Lung (tissue), 12 donors: ENCODE data around the gene OST4. TPM values are rescaled to one million over a fixed set of nuclear protein-coding genes. Genes with fewer than 3 reads are reported as not detected.

ENCODE experiments used
- ATAC-seq: fragments of 200-7000 bp; cut with Tn5 transposase; one replicate; pipeline ENCODE4 v1.9.1; 2020; ENCODE audit warnings: moderate number of reproducible peaks; ENCODE audit not compliant: insufficient read depth, low FRiP score
- DNase-seq, 3 donors: peaks; one replicate each; pipeline ENCODE4 v3.0.0-alpha.2; 2013 to 2017
- H3K27ac ChIP-seq, 2 donors: one replicate each; pipeline ENCODE4 v1.5.1; 2013; ENCODE audit warnings: mild to moderate bottlenecking in 2 of 2, moderate library complexity in 2 of 2, control low read depth in 1 of 2, inconsistent platforms in 1 of 2, low read depth in 1 of 2, low read length in 1 of 2
- H3K27me3 ChIP-seq, 3 donors: one replicate each; pipeline ENCODE4 v1.5.1; 2013; ENCODE audit warnings: low read length in 2 of 3; ENCODE audit not compliant: control insufficient read depth in 3 of 3, insufficient read depth in 3 of 3
- H3K36me3 ChIP-seq, 4 donors: one replicate each; pipeline ENCODE4 v1.5.1; 2013; ENCODE audit warnings: low read length in 4 of 4, mild to moderate bottlenecking in 1 of 4, moderate library complexity in 1 of 4; ENCODE audit not compliant: control insufficient read depth in 4 of 4, insufficient read depth in 4 of 4
- H3K4me1 ChIP-seq, 5 donors: one replicate each; pipeline ENCODE4 v1.5.1; 2013; ENCODE audit warnings: low read length in 5 of 5, mild to moderate bottlenecking in 2 of 5, moderate library complexity in 1 of 5; ENCODE audit not compliant: control insufficient read depth in 5 of 5, insufficient read depth in 5 of 5
- H3K4me3 ChIP-seq: one replicate; pipeline ENCODE4 v1.5.1; 2013; ENCODE audit warnings: mild to moderate bottlenecking, control low read depth, moderate library complexity
- H3K9ac ChIP-seq, 2 donors: one replicate each; pipeline ENCODE4 v1.5.1; 2013; ENCODE audit warnings: low read length in 2 of 2, control low read depth in 1 of 2; ENCODE audit not compliant: insufficient read depth in 1 of 2
- H3K9me3 ChIP-seq, 4 donors: one replicate each; pipeline ENCODE4 v1.5.1; 2013; ENCODE audit warnings: low read length in 3 of 4, mild to moderate bottlenecking in 1 of 4, moderate library complexity in 1 of 4; ENCODE audit not compliant: control insufficient read depth in 4 of 4, insufficient read depth in 3 of 4
- CTCF ChIP-seq: IDR thresholded peaks from 2 replicates; pipeline ENCODE4 v1.5.1; 2012; ENCODE audit warnings: mild to moderate bottlenecking; ENCODE audit errors: control extremely low read depth, extremely low read depth
- WGBS, 2 donors: extraction: QIAGEN DNeasy Blood & Tissue Kit; methylation state at CpG; one replicate each; pipeline ENCODE4 v1.1.7; 2013; 5-methylcytosine and 5-hydroxymethylcytosine counted together
- polyA plus RNA-seq, 2 donors: library from polyadenylated mRNA; stranded (reverse); fragments of 200-250 nt; gene quantifications; one replicate each; pipeline ENCODE4 v1.2.1, GENCODE V29; 2013
- total RNA-seq, 2 donors: library from RNA; depleted of rRNA in 1 of 2; stranded (reverse); fragments of >200 nt in 1 of 2; gene quantifications; one replicate each; pipeline ENCODE4 v1.2.1, GENCODE V29; 2014 to 2021
- donor health status: control.
- donor health status: control.
- donor health status: Bipolar disorder and iron deficiency.
- donor health status: healthy.
- donor health status: DM: yes; HTN: yes; CAD: no.

The OST4 gene
- total and polyA plus RNA-seq, 4 donors = 164 to 577 (median 309) TPM

- DNase-seq (peak in 2 of 3 donors; percentile 24 to 25), ATAC-seq (no peak)
- Histone ChIP-seq H3K27ac (peak overlapping the region; percentile 78 to 80), H3K4me1 (peaks cover 0 to 16% (median 2%) of the 10 kb centered on the region in 5 donors), H3K9me3 (no peaks in the 10 kb centered on the region), H3K9ac (peak overlapping the region; percentile 66 to 76), H3K36me3 (peaks cover 3 to 38% (median 26%) of the 10 kb centered on the region in 4 donors), H3K4me3 (peak overlapping the region; percentile 58), H3K27me3 (no peaks in the 10 kb centered on the region)
- TF ChIP-seq CTCF = no peak
- WGBS, 2 donors = 7% methylated on average over 20 to 24 of the region's 24 CpGs
These were observed 19.4 kb downstream of the OST4 start for GRCh38 chr2:27051902-27052645.

GRCh38 chr2:27050996-27051901 lies 20.2 kb downstream of the OST4 start, which contains the start of gene AGBL5:
AGBL5 (plus strand) TSS chr2:27051668; CDS start chr2:27052959, 1,291 bp downstream.
- H3K4me3 ChIP-seq = peak within 1 kb of the TSS; percentile 58
- peak within 1 kb of the TSS; percentile 84 to 91 for H3K27ac ChIP-seq
- ATAC-seq (peak; percentile 80), DNase-seq (peak; percentile 97)
- H3K36me3 ChIP-seq = peaks cover 3 to 31% (median 21%) of the 10 kb centered on the region in 4 donors
- 0% methylated on average over 57 to 67 of the region's 67 CpGs for WGBS, 2 donors
- no peaks in the 10 kb centered on the region for H3K27me3 ChIP-seq
- H3K4me1 ChIP-seq = peaks cover 0 to 16% (median 2%) of the 10 kb centered on the region in 5 donors
- no peak for TF ChIP-seq CTCF
- peak within 1 kb of the TSS; percentile 76 to 91 for H3K9ac ChIP-seq
- no peaks in the 10 kb centered on the region for H3K9me3 ChIP-seq

GRCh38 chr2:27050281-27050995 lies 21.0 kb downstream of the OST4 start:
- H3K27me3 ChIP-seq = no peaks in the 10 kb centered on the region
- peaks cover 0 to 23% (median 15%) of the 10 kb centered on the region in 4 donors for H3K36me3 ChIP-seq
- peaks cover 0 to 16% (median 2%) of the 10 kb centered on the region in 5 donors for H3K4me1 ChIP-seq
- peak; percentile 64 for ATAC-seq
- peak; percentile 96 to 99 (median 98) for DNase-seq
- H3K9me3 ChIP-seq = no peaks in the 10 kb centered on the region
- peak overlapping the region; percentile 58 for H3K4me3 ChIP-seq
- TF ChIP-seq CTCF = no peak
- peak overlapping the region; percentile 84 to 91 for H3K27ac ChIP-seq
- 0% methylated on average over 48 of the region's 48 CpGs for WGBS, 2 donors
- peak overlapping the region; percentile 55 to 91 for H3K9ac ChIP-seq
